ENCODE measurements around the gene DGAT2. TPM values are rescaled to one million over a fixed set of nuclear protein-coding genes. Genes with fewer than 3 reads are reported as not detected.

DGAT2 gene
- total RNA-seq, 4 donors from 2014 or later: 63.0 to 829 (median 89.6) TPM

GRCh38 chr11:75728992-75729391 lies 39.6 kb upstream of the DGAT2 start:
- no peak for TF ChIP-seq CTCF (IDR thresholded peaks at IDR 0.05; ENCODE audit: low read depth)

DNA sequence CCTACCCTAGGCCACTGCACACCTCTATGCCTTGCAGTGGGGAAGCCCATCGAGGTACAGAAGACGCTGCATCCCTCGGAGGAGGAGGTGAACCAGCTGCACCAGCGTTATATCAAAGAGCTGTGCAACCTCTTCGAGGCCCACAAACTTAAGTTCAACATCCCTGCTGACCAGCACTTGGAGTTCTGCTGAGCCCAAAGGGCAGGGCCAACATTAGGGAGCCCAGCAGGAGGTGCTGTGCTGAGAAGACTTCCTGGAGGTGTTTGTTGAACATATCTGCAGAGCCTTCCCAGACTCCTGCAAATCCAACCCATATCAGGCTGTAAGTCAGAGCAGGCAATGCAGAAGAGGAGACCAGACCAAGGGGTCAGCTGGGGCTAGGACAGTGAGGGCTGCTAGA lies 37.5 kb upstream of the DGAT2 start:
- no peak for TF ChIP-seq CTCF (IDR thresholded peaks at IDR 0.05; ENCODE audit: low read depth)

DNA sequence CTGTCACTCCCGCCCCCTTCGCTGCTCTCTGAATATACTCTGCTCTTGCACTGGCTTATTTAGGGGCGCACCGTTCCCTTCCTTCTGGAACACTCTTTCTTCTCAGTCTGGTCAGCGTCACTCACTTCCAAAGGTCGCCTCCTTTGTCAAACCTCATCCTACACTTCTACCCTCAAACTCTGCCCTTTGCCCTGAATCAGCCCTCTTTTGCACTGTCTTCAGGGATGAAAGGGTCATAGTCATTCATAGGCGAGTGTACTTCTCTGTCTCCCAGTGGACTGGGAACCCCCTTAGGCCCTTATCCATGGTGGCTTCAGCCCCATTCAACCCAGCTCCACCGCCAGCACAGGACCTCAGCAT lies 35.5 kb upstream of the DGAT2 start:
- no peak for TF ChIP-seq CTCF (IDR thresholded peaks at IDR 0.05; ENCODE audit: low read depth)

GRCh38 chr11:75733431-75734107 lies 35.0 kb upstream of the DGAT2 start:
- TF ChIP-seq CTCF (IDR thresholded peaks at IDR 0.05; ENCODE audit: low read depth): no peak

GRCh38 chr11:75734491-75735180 lies 33.9 kb upstream of the DGAT2 start:
- TF ChIP-seq CTCF (IDR thresholded peaks at IDR 0.05; ENCODE audit: low read depth): no peak

GRCh38 chr11:75735181-75735845 lies 33.3 kb upstream of the DGAT2 start:
- no peak for TF ChIP-seq CTCF (IDR thresholded peaks at IDR 0.05; ENCODE audit: low read depth)

GRCh38 chr11:75737314-75737713 lies 31.3 kb upstream of the DGAT2 start:
- no peak for TF ChIP-seq CTCF (IDR thresholded peaks at IDR 0.05; ENCODE audit: low read depth)

Measured in subcutaneous adipose tissue (tissue), 4 donors.